ENCODE measurements around the gene GPAT3.

GPAT3 gene

DNA sequence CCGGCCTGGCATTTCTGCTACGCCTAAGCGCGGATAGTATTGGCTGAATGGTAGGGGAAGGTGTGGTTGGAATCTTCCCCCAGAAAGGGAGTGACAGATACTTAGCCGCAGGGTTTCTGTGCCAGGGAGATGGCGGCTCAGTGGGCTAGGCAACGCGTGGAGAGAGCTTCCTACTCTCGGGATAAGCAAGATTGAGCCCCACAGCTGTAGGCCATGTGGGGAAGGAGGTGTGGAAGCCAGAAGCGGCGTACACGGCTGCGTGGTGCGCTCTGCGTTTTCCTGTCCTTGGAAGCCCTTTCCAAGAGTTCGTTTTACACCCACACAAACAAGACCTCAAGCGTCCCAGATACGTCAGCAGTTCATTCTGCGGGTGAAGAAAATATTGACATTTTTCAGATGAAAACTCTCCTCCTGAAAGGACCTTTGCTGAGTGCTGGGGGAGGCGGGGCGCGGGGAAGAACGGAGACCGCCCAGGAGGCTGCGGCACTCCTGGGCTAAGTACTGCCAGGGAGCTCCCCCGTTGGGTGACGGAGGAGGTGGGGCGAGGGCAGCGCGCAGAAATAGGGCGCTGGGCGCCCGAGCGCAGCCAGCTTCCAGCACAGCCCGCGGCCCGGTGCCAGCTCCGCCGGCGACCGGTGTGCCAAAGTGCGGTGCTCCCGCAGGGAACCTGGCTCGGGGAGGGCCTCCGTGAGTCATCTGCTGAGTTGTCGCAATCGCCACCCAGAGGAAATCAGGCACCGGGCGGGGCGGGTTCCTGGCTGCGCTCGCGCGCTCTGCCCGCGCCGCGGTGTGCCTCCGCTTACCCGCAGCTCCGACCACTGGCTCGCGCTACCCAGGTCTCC, at the start of gene GPAT3 (continued):
- TF ChIP-seq ZFP41 (tag by site-specific recombination; IDR thresholded peaks at IDR 0.05; ENCODE audit: borderline replicate concordance) (no peak), ZNF302 (tag by site-specific recombination; IDR thresholded peaks at IDR 0.05; ENCODE audit: low read depth) (no peak), GLIS1 (tag by site-specific recombination; IDR thresholded peaks at IDR 0.05) (peak; percentile 91), HOXD13 (CRISPR knock-in tag; IDR thresholded peaks at IDR 0.05; ENCODE audit: borderline replicate concordance) (no peak), ZBTB7A (tag by site-specific recombination; IDR thresholded peaks at IDR 0.05; ENCODE audit: low read depth) (no peak), ZNF2 (tag by site-specific recombination; IDR thresholded peaks at IDR 0.05) (no peak; the same call in 1 of the 2 replicates), ZNF350 (tag by site-specific recombination; IDR thresholded peaks at IDR 0.05) (no peak), ZNF660 (tag by site-specific recombination; IDR thresholded peaks at IDR 0.05) (peak; percentile 70; the same call in 1 of the 2 replicates), ZSCAN30 (tag by site-specific recombination; IDR thresholded peaks at IDR 0.05) (peak; percentile 88), RBAK (tag by site-specific recombination; IDR thresholded peaks at IDR 0.05) (no peak), ZNF114 (tag by site-specific recombination; IDR thresholded peaks at IDR 0.05) (no peak)
- TF ChIP-seq, protein P1, sequence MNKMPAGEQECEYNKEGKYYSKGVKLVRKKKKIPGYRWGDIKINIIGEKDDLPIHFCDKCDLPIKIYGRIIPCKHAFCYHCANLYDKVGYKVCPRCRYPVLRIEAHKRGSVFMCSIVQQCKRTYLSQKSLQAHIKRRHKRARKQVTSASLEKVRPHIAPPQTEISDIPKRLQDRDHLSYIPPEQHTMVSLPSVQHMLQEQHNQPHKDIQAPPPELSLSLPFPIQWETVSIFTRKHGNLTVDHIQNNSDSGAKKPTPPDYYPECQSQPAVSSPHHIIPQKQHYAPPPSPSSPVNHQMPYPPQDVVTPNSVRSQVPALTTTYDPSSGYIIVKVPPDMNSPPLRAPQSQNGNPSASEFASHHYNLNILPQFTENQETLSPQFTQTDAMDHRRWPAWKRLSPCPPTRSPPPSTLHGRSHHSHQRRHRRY (tag by site-specific recombination; IDR thresholded peaks at IDR 0.05), result no peak
- TF ChIP-seq, protein P2, sequence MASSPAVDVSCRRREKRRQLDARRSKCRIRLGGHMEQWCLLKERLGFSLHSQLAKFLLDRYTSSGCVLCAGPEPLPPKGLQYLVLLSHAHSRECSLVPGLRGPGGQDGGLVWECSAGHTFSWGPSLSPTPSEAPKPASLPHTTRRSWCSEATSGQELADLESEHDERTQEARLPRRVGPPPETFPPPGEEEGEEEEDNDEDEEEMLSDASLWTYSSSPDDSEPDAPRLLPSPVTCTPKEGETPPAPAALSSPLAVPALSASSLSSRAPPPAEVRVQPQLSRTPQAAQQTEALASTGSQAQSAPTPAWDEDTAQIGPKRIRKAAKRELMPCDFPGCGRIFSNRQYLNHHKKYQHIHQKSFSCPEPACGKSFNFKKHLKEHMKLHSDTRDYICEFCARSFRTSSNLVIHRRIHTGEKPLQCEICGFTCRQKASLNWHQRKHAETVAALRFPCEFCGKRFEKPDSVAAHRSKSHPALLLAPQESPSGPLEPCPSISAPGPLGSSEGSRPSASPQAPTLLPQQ (tag by site-specific recombination; IDR thresholded peaks at IDR 0.05), result peak; percentile 33; the same call in 1 of the 2 replicates
- TF ChIP-seq, protein P3, sequence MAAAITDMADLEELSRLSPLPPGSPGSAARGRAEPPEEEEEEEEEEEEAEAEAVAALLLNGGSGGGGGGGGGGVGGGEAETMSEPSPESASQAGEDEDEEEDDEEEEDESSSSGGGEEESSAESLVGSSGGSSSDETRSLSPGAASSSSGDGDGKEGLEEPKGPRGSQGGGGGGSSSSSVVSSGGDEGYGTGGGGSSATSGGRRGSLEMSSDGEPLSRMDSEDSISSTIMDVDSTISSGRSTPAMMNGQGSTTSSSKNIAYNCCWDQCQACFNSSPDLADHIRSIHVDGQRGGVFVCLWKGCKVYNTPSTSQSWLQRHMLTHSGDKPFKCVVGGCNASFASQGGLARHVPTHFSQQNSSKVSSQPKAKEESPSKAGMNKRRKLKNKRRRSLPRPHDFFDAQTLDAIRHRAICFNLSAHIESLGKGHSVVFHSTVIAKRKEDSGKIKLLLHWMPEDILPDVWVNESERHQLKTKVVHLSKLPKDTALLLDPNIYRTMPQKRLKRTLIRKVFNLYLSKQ (tag by site-specific recombination; IDR thresholded peaks at IDR 0.05; ENCODE audit: borderline replicate concordance), result no peak
- TF ChIP-seq, protein P4, sequence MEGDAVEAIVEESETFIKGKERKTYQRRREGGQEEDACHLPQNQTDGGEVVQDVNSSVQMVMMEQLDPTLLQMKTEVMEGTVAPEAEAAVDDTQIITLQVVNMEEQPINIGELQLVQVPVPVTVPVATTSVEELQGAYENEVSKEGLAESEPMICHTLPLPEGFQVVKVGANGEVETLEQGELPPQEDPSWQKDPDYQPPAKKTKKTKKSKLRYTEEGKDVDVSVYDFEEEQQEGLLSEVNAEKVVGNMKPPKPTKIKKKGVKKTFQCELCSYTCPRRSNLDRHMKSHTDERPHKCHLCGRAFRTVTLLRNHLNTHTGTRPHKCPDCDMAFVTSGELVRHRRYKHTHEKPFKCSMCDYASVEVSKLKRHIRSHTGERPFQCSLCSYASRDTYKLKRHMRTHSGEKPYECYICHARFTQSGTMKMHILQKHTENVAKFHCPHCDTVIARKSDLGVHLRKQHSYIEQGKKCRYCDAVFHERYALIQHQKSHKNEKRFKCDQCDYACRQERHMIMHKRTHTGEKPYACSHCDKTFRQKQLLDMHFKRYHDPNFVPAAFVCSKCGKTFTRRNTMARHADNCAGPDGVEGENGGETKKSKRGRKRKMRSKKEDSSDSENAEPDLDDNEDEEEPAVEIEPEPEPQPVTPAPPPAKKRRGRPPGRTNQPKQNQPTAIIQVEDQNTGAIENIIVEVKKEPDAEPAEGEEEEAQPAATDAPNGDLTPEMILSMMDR (tag by site-specific recombination; IDR thresholded peaks at IDR 0.05), result 0 out of 2 replicates have a peak, but pooled peaks have one; percentile 30
- TF ChIP-seq, protein P5, sequence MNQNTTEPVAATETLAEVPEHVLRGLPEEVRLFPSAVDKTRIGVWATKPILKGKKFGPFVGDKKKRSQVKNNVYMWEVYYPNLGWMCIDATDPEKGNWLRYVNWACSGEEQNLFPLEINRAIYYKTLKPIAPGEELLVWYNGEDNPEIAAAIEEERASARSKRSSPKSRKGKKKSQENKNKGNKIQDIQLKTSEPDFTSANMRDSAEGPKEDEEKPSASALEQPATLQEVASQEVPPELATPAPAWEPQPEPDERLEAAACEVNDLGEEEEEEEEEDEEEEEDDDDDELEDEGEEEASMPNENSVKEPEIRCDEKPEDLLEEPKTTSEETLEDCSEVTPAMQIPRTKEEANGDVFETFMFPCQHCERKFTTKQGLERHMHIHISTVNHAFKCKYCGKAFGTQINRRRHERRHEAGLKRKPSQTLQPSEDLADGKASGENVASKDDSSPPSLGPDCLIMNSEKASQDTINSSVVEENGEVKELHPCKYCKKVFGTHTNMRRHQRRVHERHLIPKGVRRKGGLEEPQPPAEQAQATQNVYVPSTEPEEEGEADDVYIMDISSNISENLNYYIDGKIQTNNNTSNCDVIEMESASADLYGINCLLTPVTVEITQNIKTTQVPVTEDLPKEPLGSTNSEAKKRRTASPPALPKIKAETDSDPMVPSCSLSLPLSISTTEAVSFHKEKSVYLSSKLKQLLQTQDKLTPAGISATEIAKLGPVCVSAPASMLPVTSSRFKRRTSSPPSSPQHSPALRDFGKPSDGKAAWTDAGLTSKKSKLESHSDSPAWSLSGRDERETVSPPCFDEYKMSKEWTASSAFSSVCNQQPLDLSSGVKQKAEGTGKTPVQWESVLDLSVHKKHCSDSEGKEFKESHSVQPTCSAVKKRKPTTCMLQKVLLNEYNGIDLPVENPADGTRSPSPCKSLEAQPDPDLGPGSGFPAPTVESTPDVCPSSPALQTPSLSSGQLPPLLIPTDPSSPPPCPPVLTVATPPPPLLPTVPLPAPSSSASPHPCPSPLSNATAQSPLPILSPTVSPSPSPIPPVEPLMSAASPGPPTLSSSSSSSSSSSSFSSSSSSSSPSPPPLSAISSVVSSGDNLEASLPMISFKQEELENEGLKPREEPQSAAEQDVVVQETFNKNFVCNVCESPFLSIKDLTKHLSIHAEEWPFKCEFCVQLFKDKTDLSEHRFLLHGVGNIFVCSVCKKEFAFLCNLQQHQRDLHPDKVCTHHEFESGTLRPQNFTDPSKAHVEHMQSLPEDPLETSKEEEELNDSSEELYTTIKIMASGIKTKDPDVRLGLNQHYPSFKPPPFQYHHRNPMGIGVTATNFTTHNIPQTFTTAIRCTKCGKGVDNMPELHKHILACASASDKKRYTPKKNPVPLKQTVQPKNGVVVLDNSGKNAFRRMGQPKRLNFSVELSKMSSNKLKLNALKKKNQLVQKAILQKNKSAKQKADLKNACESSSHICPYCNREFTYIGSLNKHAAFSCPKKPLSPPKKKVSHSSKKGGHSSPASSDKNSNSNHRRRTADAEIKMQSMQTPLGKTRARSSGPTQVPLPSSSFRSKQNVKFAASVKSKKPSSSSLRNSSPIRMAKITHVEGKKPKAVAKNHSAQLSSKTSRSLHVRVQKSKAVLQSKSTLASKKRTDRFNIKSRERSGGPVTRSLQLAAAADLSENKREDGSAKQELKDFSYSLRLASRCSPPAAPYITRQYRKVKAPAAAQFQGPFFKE (tag by site-specific recombination; IDR thresholded peaks at IDR 0.05; ENCODE audit: borderline replicate concordance), result no peak
- TF ChIP-seq, protein P6, sequence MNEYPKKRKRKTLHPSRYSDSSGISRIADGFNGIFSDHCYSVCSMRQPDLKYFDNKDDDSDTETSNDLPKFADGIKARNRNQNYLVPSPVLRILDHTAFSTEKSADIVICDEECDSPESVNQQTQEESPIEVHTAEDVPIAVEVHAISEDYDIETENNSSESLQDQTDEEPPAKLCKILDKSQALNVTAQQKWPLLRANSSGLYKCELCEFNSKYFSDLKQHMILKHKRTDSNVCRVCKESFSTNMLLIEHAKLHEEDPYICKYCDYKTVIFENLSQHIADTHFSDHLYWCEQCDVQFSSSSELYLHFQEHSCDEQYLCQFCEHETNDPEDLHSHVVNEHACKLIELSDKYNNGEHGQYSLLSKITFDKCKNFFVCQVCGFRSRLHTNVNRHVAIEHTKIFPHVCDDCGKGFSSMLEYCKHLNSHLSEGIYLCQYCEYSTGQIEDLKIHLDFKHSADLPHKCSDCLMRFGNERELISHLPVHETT (tag by site-specific recombination; IDR thresholded peaks at IDR 0.05), result 0 out of 2 replicates have a peak, but pooled peaks have one; percentile 14
- TF ChIP-seq, protein P7, sequence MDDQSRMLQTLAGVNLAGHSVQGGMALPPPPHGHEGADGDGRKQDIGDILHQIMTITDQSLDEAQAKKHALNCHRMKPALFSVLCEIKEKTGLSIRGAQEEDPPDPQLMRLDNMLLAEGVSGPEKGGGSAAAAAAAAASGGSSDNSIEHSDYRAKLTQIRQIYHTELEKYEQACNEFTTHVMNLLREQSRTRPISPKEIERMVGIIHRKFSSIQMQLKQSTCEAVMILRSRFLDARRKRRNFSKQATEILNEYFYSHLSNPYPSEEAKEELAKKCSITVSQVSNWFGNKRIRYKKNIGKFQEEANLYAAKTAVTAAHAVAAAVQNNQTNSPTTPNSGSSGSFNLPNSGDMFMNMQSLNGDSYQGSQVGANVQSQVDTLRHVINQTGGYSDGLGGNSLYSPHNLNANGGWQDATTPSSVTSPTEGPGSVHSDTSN (CRISPR knock-in tag; IDR thresholded peaks at IDR 0.05), result 0 out of 2 replicates have a peak, but pooled peaks have one; percentile 20
- TF ChIP-seq, protein P8, sequence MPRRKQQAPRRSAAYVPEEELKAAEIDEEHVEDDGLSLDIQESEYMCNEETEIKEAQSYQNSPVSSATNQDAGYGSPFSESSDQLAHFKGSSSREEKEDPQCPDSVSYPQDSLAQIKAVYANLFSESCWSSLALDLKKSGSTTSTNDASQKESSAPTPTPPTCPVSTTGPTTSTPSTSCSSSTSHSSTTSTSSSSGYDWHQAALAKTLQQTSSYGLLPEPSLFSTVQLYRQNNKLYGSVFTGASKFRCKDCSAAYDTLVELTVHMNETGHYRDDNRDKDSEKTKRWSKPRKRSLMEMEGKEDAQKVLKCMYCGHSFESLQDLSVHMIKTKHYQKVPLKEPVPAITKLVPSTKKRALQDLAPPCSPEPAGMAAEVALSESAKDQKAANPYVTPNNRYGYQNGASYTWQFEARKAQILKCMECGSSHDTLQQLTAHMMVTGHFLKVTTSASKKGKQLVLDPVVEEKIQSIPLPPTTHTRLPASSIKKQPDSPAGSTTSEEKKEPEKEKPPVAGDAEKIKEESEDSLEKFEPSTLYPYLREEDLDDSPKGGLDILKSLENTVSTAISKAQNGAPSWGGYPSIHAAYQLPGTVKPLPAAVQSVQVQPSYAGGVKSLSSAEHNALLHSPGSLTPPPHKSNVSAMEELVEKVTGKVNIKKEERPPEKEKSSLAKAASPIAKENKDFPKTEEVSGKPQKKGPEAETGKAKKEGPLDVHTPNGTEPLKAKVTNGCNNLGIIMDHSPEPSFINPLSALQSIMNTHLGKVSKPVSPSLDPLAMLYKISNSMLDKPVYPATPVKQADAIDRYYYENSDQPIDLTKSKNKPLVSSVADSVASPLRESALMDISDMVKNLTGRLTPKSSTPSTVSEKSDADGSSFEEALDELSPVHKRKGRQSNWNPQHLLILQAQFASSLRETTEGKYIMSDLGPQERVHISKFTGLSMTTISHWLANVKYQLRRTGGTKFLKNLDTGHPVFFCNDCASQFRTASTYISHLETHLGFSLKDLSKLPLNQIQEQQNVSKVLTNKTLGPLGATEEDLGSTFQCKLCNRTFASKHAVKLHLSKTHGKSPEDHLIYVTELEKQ (tag by site-specific recombination; IDR thresholded peaks at IDR 0.05; ENCODE audit: borderline replicate concordance), result peak; percentile 13; the same call in 1 of the 2 replicates
